ENCODE results near the gene PPM1L.
"Not testable (repeated sequence)": the region's sequence is repeated elsewhere in the genome, so short reads cannot be mapped to it uniquely, and the experiment has no call there.

PPM1L gene

GRCh38 chr3:160996811-160997210 lies 240.8 kb downstream of the PPM1L start:
- TF ChIP-seq, protein P1, sequence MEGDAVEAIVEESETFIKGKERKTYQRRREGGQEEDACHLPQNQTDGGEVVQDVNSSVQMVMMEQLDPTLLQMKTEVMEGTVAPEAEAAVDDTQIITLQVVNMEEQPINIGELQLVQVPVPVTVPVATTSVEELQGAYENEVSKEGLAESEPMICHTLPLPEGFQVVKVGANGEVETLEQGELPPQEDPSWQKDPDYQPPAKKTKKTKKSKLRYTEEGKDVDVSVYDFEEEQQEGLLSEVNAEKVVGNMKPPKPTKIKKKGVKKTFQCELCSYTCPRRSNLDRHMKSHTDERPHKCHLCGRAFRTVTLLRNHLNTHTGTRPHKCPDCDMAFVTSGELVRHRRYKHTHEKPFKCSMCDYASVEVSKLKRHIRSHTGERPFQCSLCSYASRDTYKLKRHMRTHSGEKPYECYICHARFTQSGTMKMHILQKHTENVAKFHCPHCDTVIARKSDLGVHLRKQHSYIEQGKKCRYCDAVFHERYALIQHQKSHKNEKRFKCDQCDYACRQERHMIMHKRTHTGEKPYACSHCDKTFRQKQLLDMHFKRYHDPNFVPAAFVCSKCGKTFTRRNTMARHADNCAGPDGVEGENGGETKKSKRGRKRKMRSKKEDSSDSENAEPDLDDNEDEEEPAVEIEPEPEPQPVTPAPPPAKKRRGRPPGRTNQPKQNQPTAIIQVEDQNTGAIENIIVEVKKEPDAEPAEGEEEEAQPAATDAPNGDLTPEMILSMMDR (IDR thresholded peaks at IDR 0.05), result no peak
- DNase-seq (ENCODE audit: low spot score), result no peak

GRCh38 chr3:160998581-160998980 lies 242.6 kb downstream of the PPM1L start:
- no peak for DNase-seq (ENCODE audit: low spot score)
- no peak overlapping the region for H3K4me3 ChIP-seq
- H3K27ac ChIP-seq, result no peak overlapping the region

More at GRCh38 chr3:160996811-160997210, 240.8 kb downstream of the PPM1L start:
- H3K27ac ChIP-seq, result no peak overlapping the region
- H3K4me3 ChIP-seq, result no peak overlapping the region

DNA sequence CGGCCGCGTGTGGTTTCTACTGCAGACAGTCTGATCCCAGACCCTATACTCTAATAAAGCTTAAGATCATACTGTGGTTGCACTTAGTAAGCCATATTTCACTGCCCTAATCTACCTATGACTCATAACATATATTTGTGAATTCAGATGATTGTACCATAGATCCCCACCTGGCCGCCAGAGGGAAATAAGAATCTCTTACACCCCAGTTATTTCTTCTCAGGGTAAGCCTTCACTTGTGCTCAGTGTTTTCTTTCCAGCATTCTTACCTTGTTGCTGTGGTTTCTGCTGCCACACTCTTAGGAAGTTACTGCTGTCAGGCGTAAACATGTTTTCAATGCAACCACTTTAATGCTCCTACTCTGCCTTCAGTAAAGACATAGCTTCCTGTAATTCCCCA lies 243.2 kb downstream of the PPM1L start:
- DNase-seq (ENCODE audit: low spot score), result no peak
- no peak overlapping the region for H3K27ac ChIP-seq
- TF ChIP-seq, protein P1 (IDR thresholded peaks at IDR 0.05), result no peak
- no peak overlapping the region for H3K4me3 ChIP-seq

More at GRCh38 chr3:160998581-160998980, 242.6 kb downstream of the PPM1L start:
- TF ChIP-seq, protein P1 (IDR thresholded peaks at IDR 0.05), result no peak

GRCh38 chr3:161008086-161008485 lies 252.1 kb downstream of the PPM1L start:
- Histone ChIP-seq H3K4me3 (no peak overlapping the region), H3K27ac (no peak overlapping the region)
- TF ChIP-seq, protein P1 (IDR thresholded peaks at IDR 0.05), result no peak
- no peak for DNase-seq (ENCODE audit: low spot score)

DNA sequence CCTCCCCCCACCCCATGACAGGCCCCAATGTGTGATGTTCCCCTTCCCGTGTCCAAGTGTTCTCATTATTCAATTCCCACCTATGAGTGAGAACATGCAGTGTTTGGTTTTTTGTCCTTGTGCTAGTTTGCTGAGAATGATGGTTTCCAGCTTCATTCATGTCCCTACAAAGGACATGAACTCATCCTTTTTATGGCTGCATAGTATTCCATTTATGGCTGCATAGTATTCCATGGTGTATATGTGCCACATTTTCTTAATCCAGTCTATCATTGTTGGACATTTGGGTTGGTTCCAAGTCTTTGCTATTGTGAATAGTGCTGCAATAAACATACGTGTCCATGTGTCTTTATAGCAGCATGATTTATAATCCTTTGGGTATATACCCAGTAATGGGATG lies 254.1 kb downstream of the PPM1L start:
- DNase-seq (ENCODE audit: low spot score); H3K27ac ChIP-seq; H3K4me3 ChIP-seq: not testable (repeated sequence)

- DNase-seq (ENCODE audit: low spot score), result no peak
- TF ChIP-seq, protein P1 (IDR thresholded peaks at IDR 0.05), result no peak
- no peak overlapping the region for H3K27ac ChIP-seq
Observed at GRCh38 chr3:161014843-161015749, 259.1 kb downstream of the PPM1L start.

DNA sequence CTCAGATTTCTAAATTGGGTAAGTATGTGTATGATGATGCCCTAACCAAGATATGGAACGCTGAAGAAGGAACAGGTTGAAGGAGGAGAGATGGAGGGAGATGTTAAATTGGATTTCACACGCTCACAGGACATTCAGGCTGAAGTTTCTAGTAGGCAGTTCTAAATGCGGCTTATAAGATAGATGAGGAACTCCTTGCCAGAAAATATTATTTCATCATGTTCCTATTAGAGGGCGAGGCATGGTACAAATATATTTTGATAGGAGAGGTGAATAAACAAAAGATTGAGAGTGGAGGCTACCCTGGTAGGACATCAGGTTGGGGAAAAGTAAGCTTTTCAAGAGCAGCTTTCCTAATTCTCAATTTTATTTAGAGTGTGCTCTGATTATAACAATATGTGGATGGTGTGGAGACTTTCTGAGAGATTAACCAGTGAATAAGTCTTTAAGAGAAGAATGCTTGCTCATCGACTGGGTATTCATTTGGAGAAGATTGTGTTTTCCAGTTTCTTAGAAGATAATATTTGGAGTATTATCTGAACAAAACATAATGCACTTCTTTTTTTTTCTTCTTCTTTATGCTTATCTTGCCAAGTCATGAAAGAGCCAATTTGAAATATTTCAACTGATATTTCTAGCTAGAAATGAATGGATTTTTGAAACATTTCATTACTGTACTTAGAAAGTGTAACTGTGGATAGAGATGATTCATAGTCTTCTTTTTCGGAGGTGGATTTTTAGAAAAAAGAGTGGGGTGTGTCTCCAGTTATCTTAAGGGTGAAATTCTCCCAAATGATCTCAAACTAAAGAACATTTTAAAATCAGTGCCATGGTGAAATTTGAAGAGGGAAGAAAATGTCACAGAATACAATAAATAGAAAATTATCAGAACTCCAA lies 260.6 kb downstream of the PPM1L start:
- DNase-seq (ENCODE audit: low spot score), result no peak
- TF ChIP-seq, protein P1 (IDR thresholded peaks at IDR 0.05), result no peak
- H3K27ac ChIP-seq, result no peak overlapping the region
- H3K4me3 ChIP-seq, result no peak overlapping the region

More at GRCh38 chr3:161014843-161015749, 259.1 kb downstream of the PPM1L start:
- no peak overlapping the region for H3K4me3 ChIP-seq
